ENCODE data around the gene MYBPC1.
A peak's percentile ranks its signal among the peaks of the same experiment; 100 is the strongest.

MYBPC1 gene

DNA sequence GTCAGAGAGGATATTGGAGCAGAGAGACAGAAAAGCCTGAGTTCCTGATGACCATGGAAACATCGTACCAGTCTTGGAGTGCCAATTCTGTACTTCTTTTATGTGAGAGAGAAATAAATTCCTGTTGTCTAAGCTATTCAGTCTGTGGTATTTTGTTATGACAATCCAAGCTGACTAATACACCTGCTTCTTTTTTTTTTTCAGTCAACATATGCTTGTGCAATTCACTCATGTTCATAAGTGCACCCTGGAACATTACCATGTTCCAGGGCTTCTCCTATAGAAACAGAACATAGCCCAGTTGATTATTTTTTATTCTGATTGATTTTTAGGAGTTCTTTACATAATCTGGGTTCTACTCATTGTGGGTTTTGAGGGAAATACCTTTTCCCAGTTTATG, 100.9 kb downstream of the MYBPC1 start:
- peaks cover 15% of the 10 kb centered on the region for H3K4me1 ChIP-seq (ENCODE audit: low read depth, poor library complexity, severe bottlenecking)
- no peaks in the 10 kb centered on the region for H3K27me3 ChIP-seq (ENCODE audit: insufficient read depth, low read depth)
- H3K9ac ChIP-seq, result no peak overlapping the region
- no peaks in the 10 kb centered on the region for H3K36me3 ChIP-seq (ENCODE audit: insufficient read depth)
- no peak overlapping the region for H3K27ac ChIP-seq
- no peak overlapping the region for H2AFZ ChIP-seq (ENCODE audit: low read depth)
- TF ChIP-seq, protein P1, sequence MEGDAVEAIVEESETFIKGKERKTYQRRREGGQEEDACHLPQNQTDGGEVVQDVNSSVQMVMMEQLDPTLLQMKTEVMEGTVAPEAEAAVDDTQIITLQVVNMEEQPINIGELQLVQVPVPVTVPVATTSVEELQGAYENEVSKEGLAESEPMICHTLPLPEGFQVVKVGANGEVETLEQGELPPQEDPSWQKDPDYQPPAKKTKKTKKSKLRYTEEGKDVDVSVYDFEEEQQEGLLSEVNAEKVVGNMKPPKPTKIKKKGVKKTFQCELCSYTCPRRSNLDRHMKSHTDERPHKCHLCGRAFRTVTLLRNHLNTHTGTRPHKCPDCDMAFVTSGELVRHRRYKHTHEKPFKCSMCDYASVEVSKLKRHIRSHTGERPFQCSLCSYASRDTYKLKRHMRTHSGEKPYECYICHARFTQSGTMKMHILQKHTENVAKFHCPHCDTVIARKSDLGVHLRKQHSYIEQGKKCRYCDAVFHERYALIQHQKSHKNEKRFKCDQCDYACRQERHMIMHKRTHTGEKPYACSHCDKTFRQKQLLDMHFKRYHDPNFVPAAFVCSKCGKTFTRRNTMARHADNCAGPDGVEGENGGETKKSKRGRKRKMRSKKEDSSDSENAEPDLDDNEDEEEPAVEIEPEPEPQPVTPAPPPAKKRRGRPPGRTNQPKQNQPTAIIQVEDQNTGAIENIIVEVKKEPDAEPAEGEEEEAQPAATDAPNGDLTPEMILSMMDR (conservative IDR thresholded peaks at IDR 0.05; ENCODE audit: low read depth, low read length), result no peak
- no peaks in the 10 kb centered on the region for H4K20me1 ChIP-seq (ENCODE audit: insufficient read depth)
- H3K4me2 ChIP-seq, result no peak overlapping the region
- H3K4me3 ChIP-seq (IDR thresholded peaks at IDR 0.05; ENCODE audit: insufficient read depth, low read depth, low read length), result no peak overlapping the region
- peaks cover 9% of the 10 kb centered on the region; the same call in 1 of the 2 replicates for H3K79me2 ChIP-seq (ENCODE audit: insufficient read depth, low read depth)

- Histone ChIP-seq H3K27me3 (ENCODE audit: insufficient read depth, low read depth) (no peaks in the 10 kb centered on the region), H3K27ac (peak overlapping the region; percentile 49), H3K4me1 (ENCODE audit: low read depth, poor library complexity, severe bottlenecking) (peaks cover 15% of the 10 kb centered on the region), H3K4me3 (IDR thresholded peaks at IDR 0.05; ENCODE audit: insufficient read depth, low read depth, low read length) (no peak overlapping the region), H4K20me1 (ENCODE audit: insufficient read depth) (no peaks in the 10 kb centered on the region), H3K9ac (peak overlapping the region; percentile 74; the same call in 1 of the 2 replicates), H3K4me2 (peak overlapping the region; percentile 71), H3K36me3 (ENCODE audit: insufficient read depth) (no peaks in the 10 kb centered on the region), H2AFZ (ENCODE audit: low read depth) (peak overlapping the region; percentile 90), H3K79me2 (ENCODE audit: insufficient read depth, low read depth) (peaks cover 9% of the 10 kb centered on the region; the same call in 1 of the 2 replicates)
- TF ChIP-seq, protein P1 (conservative IDR thresholded peaks at IDR 0.05; ENCODE audit: low read depth, low read length), result no peak
Observed at GRCh38 chr12:101696251-101697196, 101.8 kb downstream of the MYBPC1 start.

DNA sequence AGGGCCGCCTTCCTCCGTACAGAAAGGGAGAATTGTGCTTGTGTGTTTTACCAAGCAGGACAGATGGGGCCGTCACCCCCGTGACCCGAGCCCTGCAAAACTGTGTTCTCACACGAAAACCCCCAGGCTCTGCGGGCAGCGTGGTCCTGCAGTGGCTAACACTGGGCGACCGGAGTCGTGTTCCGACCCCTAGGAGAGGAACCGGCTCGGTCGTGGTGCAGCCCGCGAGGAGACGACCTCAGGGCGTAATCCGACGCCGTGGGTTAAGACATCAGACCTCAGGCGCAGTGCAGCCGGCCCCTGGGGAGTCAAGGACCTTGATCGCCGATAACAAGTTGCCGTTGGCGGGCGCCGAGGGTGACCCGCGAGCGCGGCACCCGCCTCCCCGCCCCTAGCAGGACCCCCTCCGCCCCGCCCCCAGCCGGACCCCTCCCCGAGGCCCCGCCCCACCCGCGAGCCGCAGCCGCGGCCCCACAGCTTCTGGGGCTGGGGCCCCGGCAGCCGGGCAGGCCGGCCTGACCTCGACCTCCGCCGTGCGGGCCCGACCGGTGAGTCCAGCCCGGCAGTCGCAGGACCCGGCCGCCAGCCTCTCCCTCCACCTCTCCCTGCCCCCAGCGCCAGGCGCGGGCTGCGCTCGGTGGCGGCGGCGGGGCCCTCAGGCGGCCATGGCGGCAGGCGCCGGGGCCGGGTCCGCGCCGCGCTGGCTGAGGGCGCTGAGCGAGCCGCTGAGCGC, 102.6 kb downstream of the MYBPC1 start, which contains the start of gene CHPT1:
TSS of gene CHPT1 (plus strand) at position 444 of the 733 bp plus-strand sequence. CDS start at position 666, 222 bp downstream.
- H3K4me1 ChIP-seq (ENCODE audit: low read depth, poor library complexity, severe bottlenecking), result peaks cover 15% of the 10 kb centered on the region
- H3K27ac ChIP-seq, result peak within 1 kb of the TSS; percentile 49
- TF ChIP-seq, protein P1 (conservative IDR thresholded peaks at IDR 0.05; ENCODE audit: low read depth, low read length), result no peak

DNA sequence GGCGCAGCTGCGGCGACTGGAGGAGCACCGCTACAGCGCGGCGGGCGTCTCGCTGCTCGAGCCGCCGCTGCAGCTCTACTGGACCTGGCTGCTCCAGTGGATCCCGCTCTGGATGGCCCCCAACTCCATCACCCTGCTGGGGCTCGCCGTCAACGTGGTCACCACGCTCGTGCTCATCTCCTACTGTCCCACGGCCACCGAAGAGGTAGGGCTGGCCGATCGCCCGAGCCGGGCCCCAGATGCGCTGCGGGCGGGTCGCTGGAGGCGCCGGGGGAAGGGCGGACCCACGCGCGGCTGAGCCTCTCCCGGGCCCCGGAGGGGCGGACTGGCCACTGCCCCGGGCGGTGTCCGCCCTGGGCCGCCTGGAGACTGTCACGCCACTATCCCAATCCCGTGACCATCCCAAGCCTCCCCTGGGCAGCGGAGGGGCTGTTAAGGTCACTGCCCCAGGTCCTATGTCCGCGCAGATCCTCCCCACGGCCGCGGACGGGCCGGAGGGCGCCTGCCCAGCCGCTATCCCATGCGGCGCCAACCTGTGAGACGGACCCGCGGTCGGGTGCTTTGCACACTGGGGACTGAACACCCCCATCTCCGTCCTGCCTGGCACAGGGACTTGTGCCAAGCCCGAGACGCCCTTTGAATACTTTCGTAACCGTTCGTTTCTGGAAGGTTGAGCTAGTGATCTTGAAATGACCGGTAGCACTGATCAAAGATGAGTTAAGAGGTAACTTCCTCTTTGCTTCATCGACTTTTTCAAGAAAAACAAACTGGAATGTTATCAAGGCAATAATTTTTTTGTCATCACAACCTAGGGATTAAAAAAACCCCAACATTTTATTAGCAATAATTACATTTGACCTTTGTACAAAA, 103.4 kb downstream of the MYBPC1 start:
- H4K20me1 ChIP-seq (ENCODE audit: insufficient read depth), result no peaks in the 10 kb centered on the region
- peaks cover 15% of the 10 kb centered on the region for H3K4me1 ChIP-seq (ENCODE audit: low read depth, poor library complexity, severe bottlenecking)
- TF ChIP-seq, protein P1 (conservative IDR thresholded peaks at IDR 0.05; ENCODE audit: low read depth, low read length), result no peak
- peaks cover 18% of the 10 kb centered on the region; the same call in 1 of the 2 replicates for H3K79me2 ChIP-seq (ENCODE audit: insufficient read depth, low read depth)
- no peaks in the 10 kb centered on the region for H3K36me3 ChIP-seq (ENCODE audit: insufficient read depth)
- H2AFZ ChIP-seq (ENCODE audit: low read depth), result peak overlapping the region; percentile 65
- peak overlapping the region; percentile 74 for H3K9ac ChIP-seq
- H3K4me2 ChIP-seq, result peak overlapping the region; percentile 40
- peak overlapping the region; percentile 45 for H3K27ac ChIP-seq
- no peaks in the 10 kb centered on the region for H3K27me3 ChIP-seq (ENCODE audit: insufficient read depth, low read depth)
- no peak overlapping the region for H3K4me3 ChIP-seq (IDR thresholded peaks at IDR 0.05; ENCODE audit: insufficient read depth, low read depth, low read length)

More for the DNA sequence above, 102.6 kb downstream of the MYBPC1 start, which contains the start of gene CHPT1:
- Histone ChIP-seq H3K9ac (peak within 1 kb of the TSS; percentile 74), H4K20me1 (ENCODE audit: insufficient read depth) (no peaks in the 10 kb centered on the region), H3K4me2 (peak within 1 kb of the TSS; percentile 71), H3K79me2 (ENCODE audit: insufficient read depth, low read depth) (peaks cover 14% of the 10 kb centered on the region; the same call in 1 of the 2 replicates), H2AFZ (ENCODE audit: low read depth) (peak within 1 kb of the TSS; percentile 90), H3K27me3 (ENCODE audit: insufficient read depth, low read depth) (no peaks in the 10 kb centered on the region), H3K4me3 (IDR thresholded peaks at IDR 0.05; ENCODE audit: insufficient read depth, low read depth, low read length) (no peak within 1 kb of the TSS), H3K36me3 (ENCODE audit: insufficient read depth) (no peaks in the 10 kb centered on the region)
